ENCODE data around the gene RGS19. TPM values are rescaled to one million over a fixed set of nuclear protein-coding genes. Genes with fewer than 3 reads are reported as not detected.
A peak's percentile ranks its signal among the peaks of the same experiment; 100 is the strongest.

The RGS19 gene
- total RNA-seq, 1 experiment from 2014 or later: 17.2 TPM

DNA sequence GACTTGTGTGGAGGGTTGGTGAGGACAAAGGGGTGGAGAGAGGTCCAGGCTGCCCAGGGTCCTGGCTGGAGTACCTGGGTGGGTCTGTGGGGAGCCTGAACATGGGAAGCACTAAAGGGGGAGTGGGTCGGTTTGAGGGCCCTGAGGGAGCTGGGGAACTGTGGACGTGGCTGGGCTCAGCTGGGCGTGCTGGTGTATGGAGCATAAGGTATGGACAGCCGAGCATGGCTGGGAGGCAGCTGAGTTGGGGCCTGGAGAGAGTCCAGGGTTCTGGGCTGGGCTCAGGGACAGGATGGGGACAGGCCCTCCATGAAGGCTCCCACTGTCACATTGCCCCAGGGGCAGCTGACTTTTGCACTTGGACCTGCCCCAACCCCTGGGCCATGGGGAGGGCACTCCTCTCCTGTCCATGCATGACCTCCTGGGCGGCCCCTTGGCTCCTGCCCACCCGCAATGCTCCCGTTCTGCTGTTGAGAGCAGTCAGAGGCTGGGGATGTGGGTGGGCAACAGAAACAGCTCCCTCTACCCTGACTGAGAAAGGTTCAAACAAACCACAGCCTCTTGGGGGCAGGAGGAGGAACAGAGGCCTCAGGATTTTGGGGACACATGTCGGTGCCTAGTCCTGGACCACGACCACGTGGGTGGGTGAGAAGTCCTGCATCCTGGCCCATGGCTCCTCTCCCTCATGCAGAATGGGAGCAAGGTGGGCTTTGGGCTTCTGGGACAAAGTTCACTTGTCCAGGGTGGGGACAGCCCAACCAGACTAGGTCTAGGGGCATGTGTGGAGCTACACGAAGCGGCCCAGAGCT, 38.9 kb downstream of the RGS19 start:
- TF ChIP-seq, protein P1, sequence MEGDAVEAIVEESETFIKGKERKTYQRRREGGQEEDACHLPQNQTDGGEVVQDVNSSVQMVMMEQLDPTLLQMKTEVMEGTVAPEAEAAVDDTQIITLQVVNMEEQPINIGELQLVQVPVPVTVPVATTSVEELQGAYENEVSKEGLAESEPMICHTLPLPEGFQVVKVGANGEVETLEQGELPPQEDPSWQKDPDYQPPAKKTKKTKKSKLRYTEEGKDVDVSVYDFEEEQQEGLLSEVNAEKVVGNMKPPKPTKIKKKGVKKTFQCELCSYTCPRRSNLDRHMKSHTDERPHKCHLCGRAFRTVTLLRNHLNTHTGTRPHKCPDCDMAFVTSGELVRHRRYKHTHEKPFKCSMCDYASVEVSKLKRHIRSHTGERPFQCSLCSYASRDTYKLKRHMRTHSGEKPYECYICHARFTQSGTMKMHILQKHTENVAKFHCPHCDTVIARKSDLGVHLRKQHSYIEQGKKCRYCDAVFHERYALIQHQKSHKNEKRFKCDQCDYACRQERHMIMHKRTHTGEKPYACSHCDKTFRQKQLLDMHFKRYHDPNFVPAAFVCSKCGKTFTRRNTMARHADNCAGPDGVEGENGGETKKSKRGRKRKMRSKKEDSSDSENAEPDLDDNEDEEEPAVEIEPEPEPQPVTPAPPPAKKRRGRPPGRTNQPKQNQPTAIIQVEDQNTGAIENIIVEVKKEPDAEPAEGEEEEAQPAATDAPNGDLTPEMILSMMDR (IDR thresholded peaks at IDR 0.05; ENCODE audit: unreplicated experiment): no peak
- peaks cover 57% of the 10 kb centered on the region for H3K27me3 Mint-ChIP-seq (ENCODE audit: unreplicated experiment)
- H3K4me3 Mint-ChIP-seq (ENCODE audit: low read depth, unreplicated experiment): no peak overlapping the region
- no TSS peak for BruUV-seq (replicated peaks)
- intact Hi-C loops (cut with micrococcal nuclease; ENCODE audit: unreplicated experiment): no loop called here
- no peak for DNase-seq
- H3K27ac Mint-ChIP-seq (ENCODE audit: unreplicated experiment): no peak overlapping the region
- peaks cover 21% of the 10 kb centered on the region for H3K4me1 Mint-ChIP-seq (ENCODE audit: low read depth, unreplicated experiment)
- no peaks in the 10 kb centered on the region for H3K9me3 Mint-ChIP-seq (ENCODE audit: low read depth, unreplicated experiment)
- CTCF ChIA-PET: interaction anchor here (0.7 to 2.4 kb wide), 3 partner anchors 14 to 79 kb away, joined by 4 to 33 read pairs (median 6); no protein-coding TSS in a partner anchor
- peaks cover 49% of the 10 kb centered on the region for H3K36me3 Mint-ChIP-seq (ENCODE audit: insufficient read depth, unreplicated experiment)

DNA sequence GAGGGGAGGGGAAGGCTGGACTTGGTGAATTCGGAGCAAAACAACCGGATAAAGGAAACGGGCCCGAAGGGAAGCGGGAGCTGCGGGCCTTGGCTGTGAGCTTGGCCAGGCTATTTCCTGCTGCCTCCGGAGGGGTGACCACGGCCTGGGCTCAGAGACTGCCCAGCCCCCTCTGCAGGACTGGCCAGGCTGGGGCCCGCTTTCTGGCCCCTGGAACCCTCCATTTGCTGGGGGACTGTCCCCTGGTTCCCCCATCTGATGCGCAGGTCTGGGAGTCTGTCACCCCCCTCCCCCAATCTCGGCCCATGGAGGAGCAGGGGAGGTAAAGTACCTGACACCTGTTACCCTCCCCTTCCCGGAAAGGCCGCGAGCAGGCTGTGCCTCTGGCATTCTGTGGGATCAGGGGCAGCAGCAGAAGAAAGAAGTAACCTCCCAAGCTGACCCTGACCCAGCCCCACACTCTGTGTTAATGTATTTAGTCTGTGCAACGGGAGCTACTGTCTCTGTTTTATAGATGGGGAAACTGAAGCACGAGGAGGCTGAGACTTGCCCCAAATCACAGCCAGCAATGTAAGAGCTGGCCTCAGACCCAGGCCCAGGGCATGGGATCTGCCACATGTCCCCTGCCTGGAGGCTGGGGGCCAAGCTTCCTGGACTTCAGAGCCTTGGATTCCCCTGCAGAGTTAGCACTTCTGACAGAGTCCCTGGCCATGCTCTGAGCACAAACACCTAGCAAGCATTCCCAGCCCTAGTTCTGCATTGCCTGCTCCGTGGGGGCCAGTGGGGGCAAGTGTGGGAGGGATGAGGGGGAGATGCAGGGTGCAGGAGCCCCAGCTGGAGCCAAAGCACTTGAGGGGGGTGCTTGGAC, 39.8 kb downstream of the RGS19 start:
- no peak for DNase-seq
- Mint-ChIP-seq H3K27ac (ENCODE audit: unreplicated experiment) (no peak overlapping the region), H3K9me3 (ENCODE audit: low read depth, unreplicated experiment) (no peaks in the 10 kb centered on the region), H3K36me3 (ENCODE audit: insufficient read depth, unreplicated experiment) (peaks cover 49% of the 10 kb centered on the region), H3K27me3 (ENCODE audit: unreplicated experiment) (peaks cover 48% of the 10 kb centered on the region), H3K4me3 (ENCODE audit: low read depth, unreplicated experiment) (peak overlapping the region; percentile 77), H3K4me1 (ENCODE audit: low read depth, unreplicated experiment) (peaks cover 12% of the 10 kb centered on the region)
- intact Hi-C loops (cut with micrococcal nuclease; ENCODE audit: unreplicated experiment): loop anchor here (5.0 kb wide), 1 partner anchor 83 kb away; no protein-coding TSS in a partner anchor
- TF ChIP-seq, protein P1 (IDR thresholded peaks at IDR 0.05; ENCODE audit: unreplicated experiment): no peak
- BruUV-seq (replicated peaks): no TSS peak
- CTCF ChIA-PET: interaction anchor here (0.5 to 2.5 kb wide), 18 partner anchors 11 to 502 kb away, joined by 3 to 33 read pairs (median 7); partner anchors contain the start of genes LKAAEAR1, PRPF6, SAMD10 and TCEA2

DNA sequence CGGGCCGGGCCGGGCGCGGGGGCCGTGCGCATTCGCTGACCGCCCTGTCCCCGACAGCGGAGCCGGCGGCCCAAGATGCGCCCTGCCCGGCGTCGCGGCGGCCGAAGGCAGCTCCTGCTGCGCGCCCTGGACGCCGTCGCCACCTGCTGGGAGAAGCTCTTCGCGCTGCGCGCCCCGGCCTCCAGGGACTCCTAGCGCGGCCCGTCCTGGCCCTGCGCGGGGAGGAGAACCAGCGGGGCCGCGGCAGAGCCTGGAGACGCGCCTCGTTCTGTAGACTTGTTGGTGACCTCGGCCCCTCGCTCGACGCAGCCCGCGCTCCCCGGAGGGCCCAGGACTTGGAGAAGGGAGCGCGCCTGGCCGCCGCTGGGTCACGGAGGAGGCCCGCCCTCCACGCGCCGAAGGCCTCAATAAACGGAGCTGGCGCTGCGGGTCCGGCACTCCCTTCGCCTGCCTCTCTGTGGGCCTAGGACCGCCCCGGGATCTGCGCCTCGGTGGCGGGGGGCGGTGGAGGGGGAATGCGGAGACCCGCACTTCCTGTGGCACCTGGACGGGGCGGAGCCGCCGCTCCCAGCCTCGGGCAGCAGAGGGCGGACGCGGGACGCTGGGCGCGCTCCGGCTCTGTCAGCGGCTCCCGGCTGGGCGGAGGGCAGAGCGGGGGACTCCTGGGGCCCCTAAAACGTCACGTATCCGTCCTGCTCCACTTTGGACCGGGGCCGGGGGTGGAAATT, 40.6 kb downstream of the RGS19 start:
- intact Hi-C loops (cut with micrococcal nuclease; ENCODE audit: unreplicated experiment): loop anchor here (5.0 kb wide), 1 partner anchor 84 kb away; no protein-coding TSS in a partner anchor
- CTCF ChIA-PET: interaction anchor here (0.5 to 2.5 kb wide), 24 partner anchors 11 to 1100 kb away, joined by 3 to 33 read pairs (median 4); partner anchors contain the start of genes LKAAEAR1, PRPF6, SAMD10 and TCEA2
- H3K4me1 Mint-ChIP-seq (ENCODE audit: low read depth, unreplicated experiment): peaks cover 6% of the 10 kb centered on the region
- no TSS peak for BruUV-seq (replicated peaks)
- H3K27ac Mint-ChIP-seq (ENCODE audit: unreplicated experiment): no peak overlapping the region
- DNase-seq: peak; percentile 94
- H3K27me3 Mint-ChIP-seq (ENCODE audit: unreplicated experiment): peaks cover 40% of the 10 kb centered on the region
- peak overlapping the region; percentile 77 for H3K4me3 Mint-ChIP-seq (ENCODE audit: low read depth, unreplicated experiment)
- TF ChIP-seq, protein P1 (IDR thresholded peaks at IDR 0.05; ENCODE audit: unreplicated experiment): no peak
- peaks cover 56% of the 10 kb centered on the region for H3K36me3 Mint-ChIP-seq (ENCODE audit: insufficient read depth, unreplicated experiment)
- no peaks in the 10 kb centered on the region for H3K9me3 Mint-ChIP-seq (ENCODE audit: low read depth, unreplicated experiment)

DNA sequence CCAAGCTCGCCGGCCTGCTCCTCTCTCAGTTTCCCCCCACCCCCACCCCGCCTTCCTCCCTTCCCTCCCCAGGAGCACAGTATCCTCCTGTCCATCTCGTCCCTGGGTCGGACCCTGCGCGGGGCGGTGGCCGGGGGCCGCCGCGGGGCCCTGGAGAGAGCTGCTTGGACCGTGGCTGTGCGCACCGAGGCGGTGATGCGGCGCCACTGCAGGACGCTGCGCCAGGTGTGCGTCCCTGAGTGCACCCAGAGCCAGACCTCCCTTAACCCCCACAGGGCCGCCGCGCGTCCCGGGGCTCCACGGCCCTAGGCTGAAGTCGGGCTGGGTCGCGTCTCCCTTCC, 41.1 kb downstream of the RGS19 start:
- H3K27me3 Mint-ChIP-seq (ENCODE audit: unreplicated experiment): peaks cover 35% of the 10 kb centered on the region
- H3K4me3 Mint-ChIP-seq (ENCODE audit: low read depth, unreplicated experiment): peak overlapping the region; percentile 77
- BruUV-seq (replicated peaks): no TSS peak
- peaks cover 61% of the 10 kb centered on the region for H3K36me3 Mint-ChIP-seq (ENCODE audit: insufficient read depth, unreplicated experiment)
- H3K9me3 Mint-ChIP-seq (ENCODE audit: low read depth, unreplicated experiment): no peaks in the 10 kb centered on the region
- intact Hi-C loops (cut with micrococcal nuclease; ENCODE audit: unreplicated experiment): loop anchor here (5.0 kb wide), 1 partner anchor 84 kb away; no protein-coding TSS in a partner anchor
- CTCF ChIA-PET: interaction anchor here (0.6 to 2.5 kb wide), 18 partner anchors 10 to 1099 kb away, joined by 3 to 33 read pairs (median 5); partner anchors contain the start of genes LKAAEAR1, PRPF6, SAMD10 and TCEA2
- peak; percentile 71 for DNase-seq
- TF ChIP-seq, protein P1 (IDR thresholded peaks at IDR 0.05; ENCODE audit: unreplicated experiment): no peak
- H3K27ac Mint-ChIP-seq (ENCODE audit: unreplicated experiment): no peak overlapping the region
- peaks cover 6% of the 10 kb centered on the region for H3K4me1 Mint-ChIP-seq (ENCODE audit: low read depth, unreplicated experiment)
